SK-N-SH treated with all-trans-retinoic acid at 6 μM for 48 hours (cell line): ENCODE results near the gene MBNL2.
A peak's percentile ranks its signal among the peaks of the same experiment; 100 is the strongest.

Experiments
- ATAC-seq: fragments of 200-7000 bp; cut with Tn5 transposase; 3 replicates; pipeline ENCODE4 v1.9.1; 2020; ENCODE audit warnings: mild to moderate bottlenecking, moderate library complexity
- ARNTL ChIP-seq: fragments of 450-650 bp; formaldehyde crosslinking; IDR thresholded peaks from 2 replicates; pipeline ENCODE4 v1.5.0; 2020; ENCODE audit warnings: low read depth, mild to moderate bottlenecking, moderate library complexity, borderline replicate concordance
- BACH2 ChIP-seq: fragments of 250-450 bp; sonication (Bioruptor Pico); IDR thresholded peaks from 2 replicates; pipeline ENCODE4 v1.9.0; 2021; ENCODE audit warnings: mild to moderate bottlenecking, borderline replicate concordance
- CREB5 ChIP-seq: fragments of 250-450 bp; sonication (Bioruptor Pico); IDR thresholded peaks from 2 replicates; pipeline ENCODE4 v1.5.1; 2020; ENCODE audit warnings: low read depth, mild to moderate bottlenecking, moderate library complexity
- CSDC2 ChIP-seq: fragments of 250-450 bp; sonication (Bioruptor Pico); IDR thresholded peaks from 2 replicates; pipeline ENCODE4 v1.5.0; 2020; ENCODE audit warnings: mild to moderate bottlenecking, moderate library complexity
- CSRNP3 ChIP-seq: fragments of 250-450 bp; sonication (Bioruptor Pico); IDR thresholded peaks from 2 replicates; pipeline ENCODE4 v1.5.1; 2021; ENCODE audit warnings: mild to moderate bottlenecking, moderate library complexity
- ESRRG ChIP-seq: fragments of 250-450 bp; sonication (Bioruptor Pico); IDR thresholded peaks from 2 replicates; pipeline ENCODE4 v1.6.1; 2021; ENCODE audit warnings: mild to moderate bottlenecking
- GLIS3 ChIP-seq: fragments of 250-450 bp; sonication (Bioruptor Pico); IDR thresholded peaks from 2 replicates; pipeline ENCODE4 v1.5.0; 2020; ENCODE audit warnings: mild to moderate bottlenecking, moderate library complexity
- ISL1 ChIP-seq: fragments of 250-450 bp; sonication (Bioruptor Pico); IDR thresholded peaks from 2 replicates; pipeline ENCODE4 v2.1.2; 2022; ENCODE audit warnings: mild to moderate bottlenecking, moderate library complexity
- OSR1 ChIP-seq: fragments of 250-450 bp; sonication (Bioruptor Pico); IDR thresholded peaks from 2 replicates; pipeline ENCODE4 v1.8.0; 2022; ENCODE audit warnings: moderate library complexity, mild to moderate bottlenecking, inconsistent platforms
- PATZ1 ChIP-seq: fragments of 250-450 bp; sonication (Bioruptor Pico); IDR thresholded peaks from 2 replicates; pipeline ENCODE4 v1.8.0; 2020; ENCODE audit warnings: mild to moderate bottlenecking, moderate library complexity, borderline replicate concordance
- PPARA ChIP-seq: fragments of 250-450 bp; sonication (Bioruptor Pico); IDR thresholded peaks from 2 replicates; pipeline ENCODE4 v1.5.0; 2020; ENCODE audit warnings: mild to moderate bottlenecking, borderline replicate concordance
- RARB ChIP-seq: fragments of 250-450 bp; sonication (Bioruptor Pico); IDR thresholded peaks from 2 replicates; pipeline ENCODE4 v1.8.0; 2021; ENCODE audit warnings: mild to moderate bottlenecking, moderate library complexity
- SNAI2 ChIP-seq: fragments of 250-450 bp; sonication (Bioruptor Pico); IDR thresholded peaks from 2 replicates; pipeline ENCODE4 v1.5.0; 2020; ENCODE audit warnings: mild to moderate bottlenecking, moderate library complexity
- TCF4 ChIP-seq: fragments of 250-450 bp; sonication (Bioruptor Pico); IDR thresholded peaks from 2 replicates; pipeline ENCODE4 v1.8.0; 2021; ENCODE audit warnings: mild to moderate bottlenecking, moderate library complexity, borderline replicate concordance
- TOX ChIP-seq: fragments of 250-450 bp; sonication (Bioruptor Pico); IDR thresholded peaks from 2 replicates; pipeline ENCODE4 v1.8.0; 2021; ENCODE audit warnings: mild to moderate bottlenecking, moderate library complexity, borderline replicate concordance
- TSHZ2 ChIP-seq: fragments of 250-450 bp; sonication (Bioruptor Pico); IDR thresholded peaks from 2 replicates; pipeline ENCODE4 v1.5.0; 2020; ENCODE audit warnings: mild to moderate bottlenecking, moderate library complexity
- ZC3H10 ChIP-seq: fragments of 250-450 bp; sonication (Bioruptor Pico); IDR thresholded peaks from 2 replicates; pipeline ENCODE4 v1.5.1; 2021; ENCODE audit warnings: mild to moderate bottlenecking, moderate library complexity
- ZFP3 ChIP-seq: fragments of 250-450 bp; sonication (Bioruptor Pico); IDR thresholded peaks from 2 replicates; pipeline ENCODE4 v1.5.0; 2020; ENCODE audit warnings: mild to moderate bottlenecking, moderate library complexity
- ZFP30 ChIP-seq: fragments of 450-650 bp; formaldehyde crosslinking; IDR thresholded peaks from 2 replicates; pipeline ENCODE4 v1.5.0; 2022; ENCODE audit warnings: mild to moderate bottlenecking, moderate library complexity
- ZNF565 ChIP-seq: fragments of 450-650 bp; formaldehyde crosslinking; conservative IDR thresholded peaks from 2 replicates; pipeline ENCODE4 v1.5.0; 2020; ENCODE audit warnings: low read depth, mild to moderate bottlenecking, moderate library complexity
- ZNF70 ChIP-seq: fragments of 450-650 bp; formaldehyde crosslinking; IDR thresholded peaks from 2 replicates; pipeline ENCODE4 v1.5.0; 2020; ENCODE audit warnings: mild to moderate bottlenecking, moderate library complexity
- ZNF8 ChIP-seq: fragments of 450-650 bp; formaldehyde crosslinking; IDR thresholded peaks from 2 replicates; pipeline ENCODE4 v1.5.0; 2020; ENCODE audit warnings: mild to moderate bottlenecking, moderate library complexity

Gene MBNL2

GRCh38 chr13:97288486-97288900 is 66.4 kb downstream of the MBNL2 start:
- ATAC-seq: peak; percentile 16
- TF ChIP-seq ZNF565: no peak
- TF ChIP-seq ZFP30 (CRISPR knock-in tag): no peak
- TF ChIP-seq TSHZ2: no peak
- no peak for TF ChIP-seq CREB5 (CRISPR knock-in tag)
- no peak for TF ChIP-seq CSDC2 (CRISPR knock-in tag)
- no peak for TF ChIP-seq TCF4 (CRISPR knock-in tag)
- TF ChIP-seq BACH2 (CRISPR knock-in tag): no peak
- no peak for TF ChIP-seq ISL1 (CRISPR knock-in tag)
- TF ChIP-seq RARB (CRISPR knock-in tag): no peak
- no peak for TF ChIP-seq ARNTL (CRISPR knock-in tag)
- TF ChIP-seq, all 23 proteins: peak for 0

- ATAC-seq: no peak
- no peak for TF ChIP-seq ESRRG (CRISPR knock-in tag)
- TF ChIP-seq ZNF8 (CRISPR knock-in tag): no peak
- TF ChIP-seq GLIS3: no peak
- no peak for TF ChIP-seq ARNTL (CRISPR knock-in tag)
- no peak for TF ChIP-seq ZC3H10 (CRISPR knock-in tag)
- TF ChIP-seq ZFP3 (CRISPR knock-in tag): no peak
- no peak for TF ChIP-seq PATZ1
- no peak for TF ChIP-seq PPARA (CRISPR knock-in tag)
- TF ChIP-seq TSHZ2: no peak
- TF ChIP-seq OSR1: no peak
These were observed 67.6 kb downstream of the MBNL2 start for GRCh38 chr13:97289514-97290298.

GRCh38 chr13:97295283-97296182 is 73.4 kb downstream of the MBNL2 start:
- ATAC-seq: peak; percentile 70
- peak; percentile 93; the same call in 1 of the 2 replicates for TF ChIP-seq TOX (CRISPR knock-in tag)
- peak; percentile 90; the same call in 1 of the 2 replicates for TF ChIP-seq ZC3H10 (CRISPR knock-in tag)
- TF ChIP-seq CSRNP3 (CRISPR knock-in tag): 0 out of 2 replicates have a peak, but pooled peaks have one; percentile 73
- peak; percentile 95; the same call in 1 of the 2 replicates for TF ChIP-seq RARB (CRISPR knock-in tag)
- TF ChIP-seq TCF4 (CRISPR knock-in tag): peak; percentile 89
- no peak for TF ChIP-seq OSR1
- TF ChIP-seq ZNF70: no peak
- peak; percentile 99 for TF ChIP-seq ISL1 (CRISPR knock-in tag)
- peak; percentile 93 for TF ChIP-seq PATZ1
- TF ChIP-seq ESRRG (CRISPR knock-in tag): peak; percentile 86
- TF ChIP-seq SNAI2 (CRISPR knock-in tag): no peak
- peak; percentile 99 for TF ChIP-seq CREB5 (CRISPR knock-in tag)
